Stimulated activated CD4-positive, alpha-beta T cell treated with anti-CD3 and anti-CD28 coated beads, Interleukin-1b, Interleukin-23, amount 100 ng/mL, for 24 hours (primary cell): ENCODE results near the gene GPS1.

Experiments
- DNase-seq, 4 experiments: peaks; one replicate each; pipeline ENCODE4 v3.0.0-alpha.2; 2020; ENCODE audit warnings: low read depth in 4 of 4, low spot score in 1 of 4

The GPS1 gene

DNA sequence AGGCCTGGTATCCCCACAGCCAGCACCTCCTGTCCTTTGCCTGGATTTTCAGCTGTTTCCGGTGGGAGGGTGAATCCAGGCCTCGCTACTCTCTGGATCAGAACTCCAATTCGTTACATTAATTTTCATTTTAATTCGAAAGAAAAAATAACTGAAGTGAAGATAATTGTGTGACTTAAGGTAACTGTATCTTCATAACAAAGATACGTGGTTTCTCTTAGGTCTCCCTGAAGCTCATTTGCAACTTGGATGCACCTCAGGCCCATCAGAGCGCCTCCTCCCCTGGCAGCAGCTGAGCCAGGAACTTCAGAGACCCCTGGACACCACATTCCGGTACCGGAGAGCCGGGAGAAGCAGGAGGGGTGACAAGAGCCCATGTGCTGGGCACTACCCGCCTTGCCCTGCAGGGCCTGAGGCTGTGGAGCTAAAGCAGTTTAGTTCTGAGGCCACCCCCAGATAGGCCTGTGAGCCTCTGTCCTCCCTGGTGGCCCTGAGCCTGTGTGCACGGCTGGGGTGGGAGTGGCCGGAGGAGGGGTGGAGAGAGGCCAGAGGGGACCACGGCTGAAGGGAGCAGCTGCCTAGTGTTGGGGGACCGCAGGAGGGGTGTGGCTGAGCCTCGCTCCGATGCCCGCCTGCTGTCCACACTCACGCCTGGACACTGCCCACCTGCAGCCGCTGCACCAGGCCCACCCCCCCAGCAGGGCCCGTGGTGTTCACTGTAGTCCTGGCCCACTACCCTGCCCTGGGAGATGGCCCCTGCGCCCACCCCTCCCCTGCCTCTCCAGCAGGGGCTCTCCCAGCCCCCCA, 25.3 kb downstream of the GPS1 start:
- no peak for DNase-seq

DNA sequence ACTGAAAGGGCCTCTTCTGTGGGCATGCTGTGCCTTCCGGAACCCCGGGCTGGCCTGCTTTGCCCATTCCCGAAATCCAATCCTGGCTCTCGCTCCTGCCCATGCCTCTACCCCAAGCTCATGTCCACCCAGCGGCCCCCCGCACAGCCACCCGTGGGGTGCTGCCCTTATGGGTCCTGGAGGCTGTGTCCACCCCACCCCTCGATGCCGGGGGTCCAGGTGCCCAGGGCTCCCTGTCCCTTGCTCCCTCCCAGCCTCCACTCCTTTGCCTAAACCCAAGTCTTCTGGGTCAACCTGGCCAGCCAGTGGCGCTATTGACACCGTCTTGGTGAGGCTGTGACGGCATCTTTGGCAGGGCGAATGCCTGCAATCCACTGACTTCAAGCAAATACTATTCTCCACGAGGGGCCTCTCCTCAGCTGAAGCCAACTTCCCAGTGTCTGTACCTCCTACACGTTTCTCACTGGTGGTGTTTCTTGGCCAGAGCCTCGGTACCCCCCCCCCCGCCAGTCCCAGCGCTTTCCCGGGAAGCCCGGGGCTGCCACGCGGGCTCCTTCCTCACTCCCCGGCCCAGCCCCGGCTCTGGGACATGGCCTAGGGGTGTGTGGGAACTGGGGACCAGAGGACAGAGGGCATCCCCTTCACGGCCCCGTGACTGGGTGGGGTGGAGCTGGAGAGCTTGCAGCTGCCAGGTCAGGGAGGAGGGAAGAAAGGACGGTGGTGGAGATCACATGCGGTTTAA, 26.1 kb downstream of the GPS1 start:
- DNase-seq: no peak

- no peak for DNase-seq
Measured at GRCh38 chr17:82078433-82078832, 26.7 kb downstream of the GPS1 start.

- DNase-seq: no peak
Measured at GRCh38 chr17:82079001-82079677, 27.4 kb downstream of the GPS1 start.

DNA sequence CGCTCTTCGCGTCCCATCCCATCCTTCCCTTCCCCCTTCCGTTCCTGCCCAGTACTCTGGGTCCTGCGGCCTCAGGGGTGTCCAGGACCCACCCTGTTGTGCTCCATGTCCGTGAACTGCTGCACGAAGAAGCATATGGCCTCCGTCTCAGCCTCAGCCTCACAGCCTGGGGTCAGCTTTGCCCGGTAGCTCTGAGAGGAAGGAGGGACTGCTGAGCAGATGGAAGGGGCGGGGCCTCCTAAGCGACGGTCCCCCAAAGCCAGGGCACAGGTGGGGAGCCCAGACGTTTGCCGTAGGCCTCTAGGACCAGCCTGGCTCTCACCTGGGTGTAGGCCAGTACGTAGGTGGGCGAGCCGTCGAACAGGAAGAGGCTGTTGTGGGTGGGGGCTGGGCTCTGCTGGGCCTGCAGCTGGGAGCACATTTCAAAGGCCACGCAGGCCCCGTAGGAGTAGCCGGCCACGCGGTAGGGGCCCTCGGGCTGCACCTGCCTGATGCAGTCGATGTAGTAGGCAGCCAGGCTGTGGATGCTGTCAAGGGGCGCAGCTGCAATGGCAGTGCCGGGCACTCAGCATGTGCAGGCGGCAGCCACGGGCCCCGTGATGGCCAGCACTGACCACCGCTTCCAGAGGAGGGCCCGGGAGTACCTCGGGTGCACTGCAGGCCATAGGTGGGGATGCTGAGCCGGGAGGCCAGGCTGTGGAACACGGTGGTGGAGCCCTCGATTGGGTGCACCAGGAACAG, 28.5 kb downstream of the GPS1 start:
- no peak for DNase-seq

DNA sequence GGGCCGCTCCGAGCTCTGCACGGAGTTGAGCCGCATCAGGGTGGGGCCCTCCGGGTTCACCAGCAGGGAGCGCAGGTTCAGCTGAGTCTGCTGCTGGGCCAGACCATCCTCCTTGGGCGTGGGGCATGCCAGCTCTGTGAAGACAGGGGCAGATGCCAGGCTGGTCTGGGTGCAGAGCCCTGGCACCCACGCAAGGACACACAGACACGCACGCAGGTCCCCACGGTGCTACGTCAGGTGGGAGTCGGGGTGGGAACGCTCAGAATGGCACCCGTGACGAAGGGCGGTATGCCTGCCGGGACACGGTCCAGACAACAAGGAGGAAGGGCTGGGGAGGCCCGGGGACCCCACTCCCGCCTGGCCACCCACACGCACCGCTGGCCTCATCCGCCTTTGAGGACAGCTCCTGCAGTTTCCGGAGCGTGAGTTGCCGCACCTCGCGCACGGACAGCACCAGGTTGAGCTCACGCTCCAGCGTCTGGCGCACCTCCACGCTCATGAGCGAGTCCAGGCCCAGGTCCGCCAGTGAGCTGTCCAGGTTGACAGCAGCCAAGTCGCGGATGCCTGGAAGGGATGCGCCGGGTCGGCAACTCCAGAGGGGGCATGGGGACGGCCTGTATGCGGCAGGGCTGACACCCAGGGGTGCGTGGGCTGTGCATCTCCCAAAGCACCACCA, 29.2 kb downstream of the GPS1 start:
- no peak for DNase-seq

GRCh38 chr17:82081546-82081945, 29.8 kb downstream of the GPS1 start:
- DNase-seq: no peak

DNA sequence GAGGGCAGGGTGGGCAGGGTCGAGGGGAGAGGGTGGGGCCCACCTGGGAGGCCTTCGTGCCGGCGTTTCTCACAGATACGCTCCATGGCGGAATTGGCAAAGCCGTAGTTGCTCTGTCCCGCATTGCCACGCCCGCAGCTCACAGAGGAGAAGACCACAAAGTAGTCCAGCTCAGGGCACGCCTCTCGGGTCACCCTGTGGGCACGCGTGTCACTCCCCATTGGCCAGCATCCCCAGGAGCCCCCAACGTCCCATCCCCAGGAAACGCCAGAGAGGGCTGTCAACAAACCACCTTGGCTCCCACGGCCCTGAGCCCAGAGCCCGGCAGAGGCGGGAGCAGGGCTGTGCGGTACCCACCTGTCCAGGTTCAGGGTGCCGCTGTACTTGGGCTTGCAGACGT, 30.3 kb downstream of the GPS1 start:
- DNase-seq: no peak

DNA sequence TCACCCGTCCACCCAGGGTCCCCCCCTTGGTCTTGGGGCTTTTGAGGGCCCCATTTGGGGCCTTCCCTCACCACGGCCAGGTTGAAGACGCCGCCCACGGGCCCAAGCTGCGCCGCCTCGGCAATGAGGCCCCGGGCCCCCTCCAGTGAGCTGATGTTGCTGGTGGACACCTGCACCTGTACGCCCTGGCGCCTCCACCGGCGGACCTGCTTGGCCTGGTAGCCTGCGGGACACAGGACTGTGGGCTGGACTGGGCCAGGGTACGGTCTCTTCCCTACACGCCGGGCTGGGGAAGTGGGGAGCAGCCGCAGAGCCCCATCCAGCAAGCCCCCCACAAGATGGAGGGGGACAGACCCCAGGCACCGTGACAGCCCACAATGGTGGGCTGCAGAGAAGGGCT, 30.8 kb downstream of the GPS1 start:
- no peak for DNase-seq

- DNase-seq: no peak
Measured at GRCh38 chr17:82083009-82083408, 31.3 kb downstream of the GPS1 start.

DNA sequence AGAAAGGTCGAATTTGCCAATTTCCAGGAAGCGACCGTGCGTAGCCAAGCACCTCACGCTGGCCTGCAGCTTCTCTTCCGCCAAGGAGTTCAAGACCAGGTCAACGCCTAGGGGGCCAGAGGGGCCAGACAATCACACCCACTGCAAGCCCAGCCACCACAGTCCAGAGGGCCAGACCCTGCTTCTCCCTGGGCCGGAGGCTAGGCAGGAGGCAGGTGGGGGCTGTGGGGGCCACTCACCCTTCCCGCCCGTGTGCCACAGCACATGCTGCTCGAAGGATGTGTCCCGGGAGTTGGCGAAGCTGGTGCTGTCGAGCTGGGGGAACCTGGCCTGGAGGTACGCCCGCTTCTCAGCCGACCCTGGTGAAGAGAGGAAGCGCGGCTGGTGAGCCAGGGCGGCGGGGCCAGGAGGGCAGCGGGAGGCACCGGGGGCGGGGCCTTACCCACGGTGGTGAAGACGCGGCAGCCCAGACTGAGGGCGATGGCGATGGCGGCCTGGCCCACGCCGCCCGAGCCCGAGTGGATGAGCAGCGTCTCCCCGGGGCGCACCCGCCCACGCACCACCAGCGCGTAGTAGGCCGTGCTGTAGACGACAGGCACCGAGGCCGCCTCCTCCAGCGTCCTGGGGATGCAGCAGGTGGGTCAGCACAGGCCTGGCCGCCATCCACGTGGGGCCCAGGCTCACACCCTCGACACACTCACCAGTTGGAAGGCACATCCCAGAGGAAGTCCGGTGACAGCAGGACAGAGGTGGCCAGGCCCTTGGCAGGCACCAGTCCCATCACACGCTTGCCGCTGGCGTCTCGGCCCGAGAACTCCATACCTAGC, 32.0 kb downstream of the GPS1 start:
- DNase-seq: no peak

DNA sequence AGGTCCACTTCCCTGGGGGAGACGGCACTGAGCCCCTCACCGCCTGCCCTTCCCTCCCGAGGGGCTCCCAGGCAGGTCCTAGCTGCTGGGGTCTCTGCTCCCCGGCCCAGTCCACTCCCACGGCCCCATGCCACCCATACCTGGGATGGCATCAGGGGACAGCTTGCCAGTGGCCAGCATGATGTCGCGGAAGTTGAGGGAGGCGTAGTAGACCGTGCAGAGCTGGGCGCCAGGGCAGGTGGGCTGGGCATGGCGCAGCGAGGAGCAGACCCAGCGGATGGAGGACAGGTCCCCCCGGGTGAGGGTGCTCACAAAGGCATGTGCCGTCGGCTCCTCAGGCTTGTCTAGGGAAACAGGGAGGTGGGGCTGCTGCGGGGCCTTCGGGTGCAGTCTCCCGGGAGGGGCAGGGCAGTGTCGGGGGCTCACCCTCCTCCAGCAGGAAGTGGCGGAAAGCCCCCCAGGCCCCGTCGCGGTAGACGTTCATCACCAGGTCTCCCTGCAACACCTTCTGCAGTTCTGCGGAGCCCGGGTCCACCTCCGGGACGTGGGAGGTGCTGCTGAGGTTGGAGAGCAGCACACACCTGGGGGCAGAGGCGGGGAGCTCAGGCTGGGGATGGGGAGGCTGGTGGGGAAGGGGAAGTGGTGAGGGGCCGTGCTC, 32.8 kb downstream of the GPS1 start:
- no peak for DNase-seq

- no peak for DNase-seq
Measured at GRCh38 chr17:82085031-82085861, 33.5 kb downstream of the GPS1 start.

DNA sequence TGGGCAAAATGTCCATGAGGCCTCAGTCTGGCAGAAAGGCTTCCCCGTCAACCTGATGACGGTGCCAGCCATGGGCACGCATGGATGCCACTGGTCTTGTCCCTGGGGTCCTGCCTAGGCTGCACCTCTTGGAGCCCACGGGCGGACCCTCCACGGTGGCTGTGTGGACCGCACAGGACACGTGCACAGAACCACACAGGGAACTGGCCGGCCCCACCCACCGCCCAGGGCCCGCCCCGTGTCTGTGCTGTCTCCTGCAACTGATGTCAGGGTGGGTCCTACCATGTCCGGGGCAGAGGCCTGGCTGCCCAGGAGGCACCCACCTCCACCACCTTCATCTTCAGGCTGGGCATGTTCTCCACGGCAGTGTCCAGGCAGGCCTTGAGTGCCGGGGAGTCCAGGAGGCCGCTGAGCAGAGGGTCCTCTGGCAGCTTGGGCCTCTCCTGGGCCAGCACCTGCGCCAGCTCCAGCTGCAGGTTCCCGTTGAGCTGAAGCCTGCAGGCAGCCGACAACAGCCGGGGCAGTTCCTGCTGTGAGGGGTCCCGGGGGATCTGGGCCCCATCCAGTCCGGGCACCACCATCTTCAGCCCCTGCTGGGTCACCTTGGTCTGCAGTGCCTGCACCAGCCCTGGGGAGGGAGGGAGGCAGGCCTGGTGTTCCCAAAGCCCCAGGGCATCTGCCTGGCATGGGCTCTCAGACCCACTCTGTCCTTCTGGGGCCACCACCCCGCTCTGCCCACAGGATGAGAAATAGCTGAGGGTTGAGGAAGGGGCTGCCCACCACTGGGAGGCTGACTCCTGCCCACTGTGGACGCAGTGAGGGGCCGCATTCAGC, 34.5 kb downstream of the GPS1 start:
- DNase-seq: no peak

- DNase-seq: no peak
Measured at GRCh38 chr17:82086941-82087906, 35.5 kb downstream of the GPS1 start.
